SK-N-SH treated with all-trans-retinoic acid at 6 μM for 48 hours (cell line): ENCODE measurements around the gene PSD2.

Source experiments
- ATAC-seq: fragments of 200-7000 bp; cut with Tn5 transposase; 3 replicates; pipeline ENCODE4 v1.9.1; 2020; ENCODE audit warnings: mild to moderate bottlenecking, moderate library complexity
- ARNTL ChIP-seq: fragments of 450-650 bp; formaldehyde crosslinking; IDR thresholded peaks from 2 replicates; pipeline ENCODE4 v1.5.0; 2020; ENCODE audit warnings: low read depth, mild to moderate bottlenecking, moderate library complexity, borderline replicate concordance
- BACH2 ChIP-seq: fragments of 250-450 bp; sonication (Bioruptor Pico); IDR thresholded peaks from 2 replicates; pipeline ENCODE4 v1.9.0; 2021; ENCODE audit warnings: mild to moderate bottlenecking, borderline replicate concordance
- ESRRG ChIP-seq: fragments of 250-450 bp; sonication (Bioruptor Pico); IDR thresholded peaks from 2 replicates; pipeline ENCODE4 v1.6.1; 2021; ENCODE audit warnings: mild to moderate bottlenecking
- GLIS3 ChIP-seq: fragments of 250-450 bp; sonication (Bioruptor Pico); IDR thresholded peaks from 2 replicates; pipeline ENCODE4 v1.5.0; 2020; ENCODE audit warnings: mild to moderate bottlenecking, moderate library complexity
- PPARA ChIP-seq: fragments of 250-450 bp; sonication (Bioruptor Pico); IDR thresholded peaks from 2 replicates; pipeline ENCODE4 v1.5.0; 2020; ENCODE audit warnings: mild to moderate bottlenecking, borderline replicate concordance
- RARB ChIP-seq: fragments of 250-450 bp; sonication (Bioruptor Pico); IDR thresholded peaks from 2 replicates; pipeline ENCODE4 v1.8.0; 2021; ENCODE audit warnings: mild to moderate bottlenecking, moderate library complexity
- TCF4 ChIP-seq: fragments of 250-450 bp; sonication (Bioruptor Pico); IDR thresholded peaks from 2 replicates; pipeline ENCODE4 v1.8.0; 2021; ENCODE audit warnings: mild to moderate bottlenecking, moderate library complexity, borderline replicate concordance
- TOX ChIP-seq: fragments of 250-450 bp; sonication (Bioruptor Pico); IDR thresholded peaks from 2 replicates; pipeline ENCODE4 v1.8.0; 2021; ENCODE audit warnings: mild to moderate bottlenecking, moderate library complexity, borderline replicate concordance
- ZC3H10 ChIP-seq: fragments of 250-450 bp; sonication (Bioruptor Pico); IDR thresholded peaks from 2 replicates; pipeline ENCODE4 v1.5.1; 2021; ENCODE audit warnings: mild to moderate bottlenecking, moderate library complexity
- ZFP3 ChIP-seq: fragments of 250-450 bp; sonication (Bioruptor Pico); IDR thresholded peaks from 2 replicates; pipeline ENCODE4 v1.5.0; 2020; ENCODE audit warnings: mild to moderate bottlenecking, moderate library complexity
- ZNF70 ChIP-seq: fragments of 450-650 bp; formaldehyde crosslinking; IDR thresholded peaks from 2 replicates; pipeline ENCODE4 v1.5.0; 2020; ENCODE audit warnings: mild to moderate bottlenecking, moderate library complexity
- ZNF8 ChIP-seq: fragments of 450-650 bp; formaldehyde crosslinking; IDR thresholded peaks from 2 replicates; pipeline ENCODE4 v1.5.0; 2020; ENCODE audit warnings: mild to moderate bottlenecking, moderate library complexity
- TF ChIP-seq, protein P1 (sequence below): fragments of 250-450 bp; sonication (Bioruptor Pico); IDR thresholded peaks from 2 replicates; pipeline ENCODE4 v1.5.1; 2020; ENCODE audit warnings: low read depth, mild to moderate bottlenecking, moderate library complexity
- TF ChIP-seq, protein P2 (sequence below): fragments of 250-450 bp; sonication (Bioruptor Pico); IDR thresholded peaks from 2 replicates; pipeline ENCODE4 v1.5.1; 2021; ENCODE audit warnings: mild to moderate bottlenecking, moderate library complexity
- TF ChIP-seq, protein P3 (sequence below): fragments of 250-450 bp; sonication (Bioruptor Pico); IDR thresholded peaks from 2 replicates; pipeline ENCODE4 v1.8.0; 2020; ENCODE audit warnings: mild to moderate bottlenecking, moderate library complexity, borderline replicate concordance
- TF ChIP-seq, protein P4 (sequence below): fragments of 250-450 bp; sonication (Bioruptor Pico); IDR thresholded peaks from 2 replicates; pipeline ENCODE4 v1.5.0; 2020; ENCODE audit warnings: mild to moderate bottlenecking, moderate library complexity

PSD2 gene

DNA sequence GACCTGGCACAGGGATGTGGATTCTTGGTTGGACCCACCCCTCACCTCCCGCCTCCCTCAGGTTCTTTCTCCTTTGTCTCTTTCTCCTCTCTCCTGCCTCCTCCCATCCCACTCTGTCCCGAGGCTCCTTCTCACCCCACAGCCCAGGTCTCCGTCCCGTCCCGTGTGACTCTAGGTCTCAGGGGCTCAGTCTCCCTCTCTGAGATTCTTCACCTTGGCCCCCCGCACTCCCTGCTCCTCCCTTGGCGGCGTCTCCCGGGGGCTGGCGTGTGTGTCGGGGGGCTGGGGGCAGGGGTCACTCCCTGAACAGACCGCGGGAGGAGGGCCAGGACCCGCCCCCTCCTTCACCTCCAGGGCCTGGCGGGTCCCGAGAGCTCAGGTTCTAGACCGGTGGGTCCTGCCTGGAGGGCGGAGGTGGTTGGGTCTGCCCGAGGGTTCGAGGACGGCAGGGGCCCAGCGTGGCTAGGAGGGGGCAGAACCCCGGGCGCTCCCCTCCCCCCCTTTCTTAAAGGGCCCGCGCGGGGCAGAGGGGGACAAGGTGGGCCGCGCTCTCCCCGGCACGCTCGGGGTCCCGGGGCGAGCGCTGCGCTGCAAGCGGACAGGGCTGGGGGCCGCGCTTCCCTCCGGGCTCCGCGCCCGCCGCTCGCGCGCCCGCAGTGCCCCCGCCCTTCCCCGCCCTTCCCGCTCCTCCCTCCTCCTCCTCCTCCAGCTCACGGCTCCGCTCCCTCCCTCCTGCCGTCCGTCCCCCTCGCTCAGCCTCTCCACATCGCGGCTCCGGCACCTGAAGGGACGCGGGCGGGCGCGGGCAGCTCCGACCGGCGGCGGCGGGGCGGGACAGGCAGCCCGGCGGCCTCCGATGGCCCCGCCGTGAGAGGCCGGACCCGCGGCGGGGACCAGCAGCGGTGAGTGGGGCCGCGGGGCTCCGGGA is at the start of gene PSD2:
PSD2 (plus strand) TSS at position 735 of the 928 bp plus-strand sequence. CDS start 13,633 bp downstream, outside the sequence.
- ATAC-seq = no peak
- TF ChIP-seq ZNF8 (CRISPR knock-in tag) = no peak

DNA sequence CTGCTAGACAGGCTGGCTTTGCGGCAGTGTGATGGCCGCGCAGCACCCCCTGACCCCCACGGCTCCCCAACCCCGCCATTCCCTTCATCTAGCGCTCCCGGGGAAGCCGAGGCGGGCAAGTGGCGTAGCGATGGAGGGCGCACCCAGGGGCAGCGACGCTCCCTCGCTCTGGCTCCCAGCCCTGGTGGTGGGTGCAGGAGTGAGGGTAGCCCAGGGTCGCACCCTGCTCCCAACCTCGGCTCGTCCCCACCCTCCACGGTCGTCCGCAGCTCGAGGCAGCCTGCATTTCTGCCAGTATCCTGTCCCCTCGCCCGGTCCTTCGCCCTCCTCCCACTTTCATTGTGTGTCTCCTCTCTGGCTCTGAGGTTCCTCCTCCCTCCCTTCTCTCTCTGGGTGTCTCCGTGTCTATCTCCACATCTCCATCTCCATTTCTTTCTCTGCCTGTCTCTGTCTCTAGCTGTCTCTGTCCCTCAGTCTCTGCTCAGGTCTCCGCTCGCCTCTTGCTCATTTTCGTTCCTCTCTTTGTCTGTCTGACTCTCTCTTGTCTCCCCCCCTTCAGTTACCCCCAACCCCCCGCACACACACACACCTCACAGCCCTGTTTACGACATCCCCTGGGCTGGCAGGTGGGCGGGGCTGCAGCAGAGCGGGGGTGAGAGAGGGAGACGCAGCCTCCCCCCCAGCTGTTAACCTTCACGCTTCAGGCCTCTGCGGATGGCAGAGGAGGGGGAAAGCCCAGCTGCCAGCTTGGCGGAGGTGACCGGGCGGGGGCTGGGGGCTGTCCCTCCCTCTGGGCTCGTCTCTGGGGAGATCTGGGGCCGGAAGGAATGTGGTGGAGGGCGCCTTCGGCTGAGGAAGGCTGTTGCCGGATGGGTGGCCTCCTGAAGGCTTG is 48.7 kb upstream of the PSD2 start:
- TF ChIP-seq, protein P1, sequence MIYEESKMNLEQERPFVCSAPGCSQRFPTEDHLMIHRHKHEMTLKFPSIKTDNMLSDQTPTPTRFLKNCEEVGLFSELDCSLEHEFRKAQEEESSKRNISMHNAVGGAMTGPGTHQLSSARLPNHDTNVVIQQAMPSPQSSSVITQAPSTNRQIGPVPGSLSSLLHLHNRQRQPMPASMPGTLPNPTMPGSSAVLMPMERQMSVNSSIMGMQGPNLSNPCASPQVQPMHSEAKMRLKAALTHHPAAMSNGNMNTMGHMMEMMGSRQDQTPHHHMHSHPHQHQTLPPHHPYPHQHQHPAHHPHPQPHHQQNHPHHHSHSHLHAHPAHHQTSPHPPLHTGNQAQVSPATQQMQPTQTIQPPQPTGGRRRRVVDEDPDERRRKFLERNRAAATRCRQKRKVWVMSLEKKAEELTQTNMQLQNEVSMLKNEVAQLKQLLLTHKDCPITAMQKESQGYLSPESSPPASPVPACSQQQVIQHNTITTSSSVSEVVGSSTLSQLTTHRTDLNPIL (CRISPR knock-in tag) = no peak
- TF ChIP-seq, protein P2, sequence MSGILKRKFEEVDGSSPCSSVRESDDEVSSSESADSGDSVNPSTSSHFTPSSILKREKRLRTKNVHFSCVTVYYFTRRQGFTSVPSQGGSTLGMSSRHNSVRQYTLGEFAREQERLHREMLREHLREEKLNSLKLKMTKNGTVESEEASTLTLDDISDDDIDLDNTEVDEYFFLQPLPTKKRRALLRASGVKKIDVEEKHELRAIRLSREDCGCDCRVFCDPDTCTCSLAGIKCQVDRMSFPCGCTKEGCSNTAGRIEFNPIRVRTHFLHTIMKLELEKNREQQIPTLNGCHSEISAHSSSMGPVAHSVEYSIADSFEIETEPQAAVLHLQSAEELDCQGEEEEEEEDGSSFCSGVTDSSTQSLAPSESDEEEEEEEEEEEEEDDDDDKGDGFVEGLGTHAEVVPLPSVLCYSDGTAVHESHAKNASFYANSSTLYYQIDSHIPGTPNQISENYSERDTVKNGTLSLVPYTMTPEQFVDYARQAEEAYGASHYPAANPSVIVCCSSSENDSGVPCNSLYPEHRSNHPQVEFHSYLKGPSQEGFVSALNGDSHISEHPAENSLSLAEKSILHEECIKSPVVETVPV = no peak
- TF ChIP-seq, protein P3, sequence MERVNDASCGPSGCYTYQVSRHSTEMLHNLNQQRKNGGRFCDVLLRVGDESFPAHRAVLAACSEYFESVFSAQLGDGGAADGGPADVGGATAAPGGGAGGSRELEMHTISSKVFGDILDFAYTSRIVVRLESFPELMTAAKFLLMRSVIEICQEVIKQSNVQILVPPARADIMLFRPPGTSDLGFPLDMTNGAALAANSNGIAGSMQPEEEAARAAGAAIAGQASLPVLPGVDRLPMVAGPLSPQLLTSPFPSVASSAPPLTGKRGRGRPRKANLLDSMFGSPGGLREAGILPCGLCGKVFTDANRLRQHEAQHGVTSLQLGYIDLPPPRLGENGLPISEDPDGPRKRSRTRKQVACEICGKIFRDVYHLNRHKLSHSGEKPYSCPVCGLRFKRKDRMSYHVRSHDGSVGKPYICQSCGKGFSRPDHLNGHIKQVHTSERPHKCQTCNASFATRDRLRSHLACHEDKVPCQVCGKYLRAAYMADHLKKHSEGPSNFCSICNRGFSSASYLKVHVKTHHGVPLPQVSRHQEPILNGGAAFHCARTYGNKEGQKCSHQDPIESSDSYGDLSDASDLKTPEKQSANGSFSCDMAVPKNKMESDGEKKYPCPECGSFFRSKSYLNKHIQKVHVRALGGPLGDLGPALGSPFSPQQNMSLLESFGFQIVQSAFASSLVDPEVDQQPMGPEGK (CRISPR knock-in tag) = peak; percentile 38; the same call in 1 of the 2 replicates
- peak; percentile 19 for ATAC-seq

DNA sequence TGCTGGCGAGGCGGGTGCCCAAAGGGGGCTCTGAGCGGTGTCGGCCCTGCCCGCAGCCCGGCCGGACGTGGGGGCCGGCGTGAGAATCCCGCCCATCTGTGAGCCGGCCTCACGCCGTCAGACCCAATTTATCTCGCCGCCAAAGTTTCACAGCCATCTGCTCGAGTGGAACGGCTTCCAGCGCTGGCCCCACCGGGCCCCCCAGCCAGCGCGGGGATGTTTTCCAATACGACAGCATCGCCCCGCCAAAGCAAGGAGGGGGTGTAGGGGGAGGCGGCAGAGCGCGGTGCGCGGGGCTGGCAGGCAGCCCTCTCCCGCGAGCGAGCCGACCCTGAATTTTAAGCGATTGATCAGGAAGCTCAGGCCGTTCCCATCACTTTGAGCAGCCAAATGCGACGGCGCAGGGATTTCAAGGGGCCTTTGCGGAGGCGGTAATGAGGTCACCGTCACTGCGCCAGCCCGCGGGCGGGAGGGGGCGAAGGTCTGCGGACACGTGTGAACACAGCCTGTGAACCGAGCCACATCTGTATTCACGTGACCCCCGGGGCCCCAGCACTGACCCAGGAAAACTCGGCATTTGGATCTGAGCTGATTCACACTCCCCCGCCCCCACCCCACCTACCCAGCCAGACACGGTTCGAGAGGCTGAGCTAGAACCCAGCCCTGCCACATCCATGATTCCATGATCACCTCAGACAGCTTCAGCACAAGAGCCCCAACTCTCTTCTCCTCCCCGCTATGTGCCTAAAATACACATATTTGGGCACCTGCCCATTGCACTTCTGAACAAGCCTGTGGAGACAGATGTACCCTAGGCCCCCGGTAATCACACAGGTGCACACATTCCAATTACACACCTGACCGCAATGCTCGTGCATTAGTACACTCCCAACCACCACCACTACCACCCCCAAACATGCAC is 47.8 kb upstream of the PSD2 start:
- TF ChIP-seq ESRRG (no peak), BACH2 (no peak), TCF4 (no peak), GLIS3 (no peak), TOX (CRISPR knock-in tag) (no peak), ZFP3 (CRISPR knock-in tag) (no peak), RARB (no peak), PPARA (no peak), ZC3H10 (CRISPR knock-in tag) (no peak), ARNTL (CRISPR knock-in tag) (no peak)
- TF ChIP-seq, protein P3 (CRISPR knock-in tag) = no peak
- TF ChIP-seq, protein P1 (CRISPR knock-in tag) = no peak
- TF ChIP-seq, all 23 proteins: peak for 0
- peak; percentile 2; the same call in 1 of the 3 replicates for ATAC-seq

DNA sequence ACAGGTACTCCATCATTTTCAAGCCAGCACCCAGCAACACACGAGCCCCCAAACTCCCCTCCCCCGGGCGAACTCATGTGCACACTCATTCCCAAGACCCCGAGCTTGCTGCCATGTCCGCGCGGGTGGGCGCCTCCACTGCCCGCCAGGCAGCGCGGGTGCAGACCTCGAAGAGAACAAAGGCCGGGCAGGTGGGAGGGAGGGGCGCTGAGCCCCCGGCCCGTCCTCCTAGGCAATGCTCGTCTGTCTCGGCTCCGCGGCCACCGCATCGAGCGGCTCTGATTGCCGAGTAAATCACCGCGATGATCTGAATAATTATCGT is 47.1 kb upstream of the PSD2 start:
- no peak for ATAC-seq
- TF ChIP-seq, protein P4, sequence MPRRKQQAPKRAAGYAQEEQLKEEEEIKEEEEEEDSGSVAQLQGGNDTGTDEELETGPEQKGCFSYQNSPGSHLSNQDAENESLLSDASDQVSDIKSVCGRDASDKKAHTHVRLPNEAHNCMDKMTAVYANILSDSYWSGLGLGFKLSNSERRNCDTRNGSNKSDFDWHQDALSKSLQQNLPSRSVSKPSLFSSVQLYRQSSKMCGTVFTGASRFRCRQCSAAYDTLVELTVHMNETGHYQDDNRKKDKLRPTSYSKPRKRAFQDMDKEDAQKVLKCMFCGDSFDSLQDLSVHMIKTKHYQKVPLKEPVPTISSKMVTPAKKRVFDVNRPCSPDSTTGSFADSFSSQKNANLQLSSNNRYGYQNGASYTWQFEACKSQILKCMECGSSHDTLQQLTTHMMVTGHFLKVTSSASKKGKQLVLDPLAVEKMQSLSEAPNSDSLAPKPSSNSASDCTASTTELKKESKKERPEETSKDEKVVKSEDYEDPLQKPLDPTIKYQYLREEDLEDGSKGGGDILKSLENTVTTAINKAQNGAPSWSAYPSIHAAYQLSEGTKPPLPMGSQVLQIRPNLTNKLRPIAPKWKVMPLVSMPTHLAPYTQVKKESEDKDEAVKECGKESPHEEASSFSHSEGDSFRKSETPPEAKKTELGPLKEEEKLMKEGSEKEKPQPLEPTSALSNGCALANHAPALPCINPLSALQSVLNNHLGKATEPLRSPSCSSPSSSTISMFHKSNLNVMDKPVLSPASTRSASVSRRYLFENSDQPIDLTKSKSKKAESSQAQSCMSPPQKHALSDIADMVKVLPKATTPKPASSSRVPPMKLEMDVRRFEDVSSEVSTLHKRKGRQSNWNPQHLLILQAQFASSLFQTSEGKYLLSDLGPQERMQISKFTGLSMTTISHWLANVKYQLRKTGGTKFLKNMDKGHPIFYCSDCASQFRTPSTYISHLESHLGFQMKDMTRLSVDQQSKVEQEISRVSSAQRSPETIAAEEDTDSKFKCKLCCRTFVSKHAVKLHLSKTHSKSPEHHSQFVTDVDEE (CRISPR knock-in tag) = no peak
- TF ChIP-seq BACH2 = no peak
- TF ChIP-seq ZNF70 (CRISPR knock-in tag) = no peak
